ENCODE data around the gene SEMA4D.

DNA sequence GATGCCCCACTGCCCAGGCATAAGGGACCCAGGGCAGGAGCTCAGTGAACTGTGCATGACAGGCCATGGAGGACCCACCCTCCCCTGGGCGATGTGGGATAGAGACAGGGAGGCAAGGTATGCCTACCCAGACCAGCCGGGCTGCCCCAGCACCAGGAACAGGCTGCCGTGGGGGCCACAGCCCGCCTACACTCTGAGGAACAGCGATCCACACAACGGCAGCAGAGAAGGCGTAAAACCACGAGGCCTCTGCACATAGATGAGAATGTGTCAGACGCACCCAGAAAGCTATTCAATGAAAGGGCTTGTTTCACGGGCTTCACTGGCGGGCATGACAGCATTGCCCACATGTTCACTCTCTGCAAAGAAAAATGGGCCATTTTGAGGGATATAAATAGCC is 49.5 kb downstream of the SEMA4D start:
- TF ChIP-seq, protein P1, sequence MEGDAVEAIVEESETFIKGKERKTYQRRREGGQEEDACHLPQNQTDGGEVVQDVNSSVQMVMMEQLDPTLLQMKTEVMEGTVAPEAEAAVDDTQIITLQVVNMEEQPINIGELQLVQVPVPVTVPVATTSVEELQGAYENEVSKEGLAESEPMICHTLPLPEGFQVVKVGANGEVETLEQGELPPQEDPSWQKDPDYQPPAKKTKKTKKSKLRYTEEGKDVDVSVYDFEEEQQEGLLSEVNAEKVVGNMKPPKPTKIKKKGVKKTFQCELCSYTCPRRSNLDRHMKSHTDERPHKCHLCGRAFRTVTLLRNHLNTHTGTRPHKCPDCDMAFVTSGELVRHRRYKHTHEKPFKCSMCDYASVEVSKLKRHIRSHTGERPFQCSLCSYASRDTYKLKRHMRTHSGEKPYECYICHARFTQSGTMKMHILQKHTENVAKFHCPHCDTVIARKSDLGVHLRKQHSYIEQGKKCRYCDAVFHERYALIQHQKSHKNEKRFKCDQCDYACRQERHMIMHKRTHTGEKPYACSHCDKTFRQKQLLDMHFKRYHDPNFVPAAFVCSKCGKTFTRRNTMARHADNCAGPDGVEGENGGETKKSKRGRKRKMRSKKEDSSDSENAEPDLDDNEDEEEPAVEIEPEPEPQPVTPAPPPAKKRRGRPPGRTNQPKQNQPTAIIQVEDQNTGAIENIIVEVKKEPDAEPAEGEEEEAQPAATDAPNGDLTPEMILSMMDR (IDR thresholded peaks at IDR 0.05), result no peak
- no peak for TF ChIP-seq ZFX (IDR thresholded peaks at IDR 0.05; ENCODE audit: borderline replicate concordance)
